Tibial artery (tissue), 4 donors: ENCODE data around the gene CACNA1E.

ENCODE experiments used
- DNase-seq, 2 donors: peaks; one replicate each; pipeline ENCODE4 v3.0.0-alpha.2; 2019
- H3K27ac ChIP-seq, 2 donors: fragments of 200-600 bp; sonication (generic) in 1 of 2; 1 replicate in 1 of 2; 2 replicates in 1 of 2; pipeline ENCODE4 v1.5.1; 2018 to 2019; ENCODE audit warnings: mild to moderate bottlenecking in 1 of 2
- H3K27me3 ChIP-seq, 2 donors: fragments of 200-600 bp; sonication (generic) in 1 of 2; one replicate each; pipeline versions ENCODE4 v1.5.1 to v1.6.0; 2016 to 2019
- H3K36me3 ChIP-seq, 3 donors: fragments of 200-600 bp; sonication (generic) in 2 of 3; one replicate each; pipeline ENCODE4 v1.5.1; 2016 to 2019; ENCODE audit warnings: mild to moderate bottlenecking in 2 of 3
- H3K4me1 ChIP-seq, 4 donors: fragments of 200-600 bp; sonication (generic) in 2 of 4; 1 replicate in 3 of 4; 2 replicates in 1 of 4; pipeline ENCODE4 v1.5.1; 2016 to 2019
- H3K4me3 ChIP-seq, 2 donors: fragments of 200-600 bp; sonication (generic) in 1 of 2; 1 replicate in 1 of 2; 2 replicates in 1 of 2; pipeline ENCODE4 v1.5.1; 2018 to 2019; ENCODE audit warnings: mild to moderate bottlenecking in 2 of 2
- H3K9me3 ChIP-seq, 3 donors: fragments of 200-600 bp; sonication (generic) in 1 of 3; one replicate each; pipeline ENCODE4 v1.5.1; 2016 to 2019
- intact Hi-C: fragments of 100-400 bp; cut with DNase I; formaldehyde crosslinking; loops from one replicate; pipeline ENCODE4 v1.15.0; 2023; ENCODE audit warnings: low total_unique reads
- TF ChIP-seq, protein P1 (sequence below), 2 experiments: fragments of 200-600 bp in 1 of 2; fragments of 450-650 bp in 1 of 2; IDR thresholded peaks; one replicate each; pipeline ENCODE4 v1.5.1; 2017 to 2019; ENCODE audit warnings: antibody characterized with exemption in 2 of 2, mild to moderate bottlenecking in 1 of 2, moderate library complexity in 1 of 2

CACNA1E gene

DNA sequence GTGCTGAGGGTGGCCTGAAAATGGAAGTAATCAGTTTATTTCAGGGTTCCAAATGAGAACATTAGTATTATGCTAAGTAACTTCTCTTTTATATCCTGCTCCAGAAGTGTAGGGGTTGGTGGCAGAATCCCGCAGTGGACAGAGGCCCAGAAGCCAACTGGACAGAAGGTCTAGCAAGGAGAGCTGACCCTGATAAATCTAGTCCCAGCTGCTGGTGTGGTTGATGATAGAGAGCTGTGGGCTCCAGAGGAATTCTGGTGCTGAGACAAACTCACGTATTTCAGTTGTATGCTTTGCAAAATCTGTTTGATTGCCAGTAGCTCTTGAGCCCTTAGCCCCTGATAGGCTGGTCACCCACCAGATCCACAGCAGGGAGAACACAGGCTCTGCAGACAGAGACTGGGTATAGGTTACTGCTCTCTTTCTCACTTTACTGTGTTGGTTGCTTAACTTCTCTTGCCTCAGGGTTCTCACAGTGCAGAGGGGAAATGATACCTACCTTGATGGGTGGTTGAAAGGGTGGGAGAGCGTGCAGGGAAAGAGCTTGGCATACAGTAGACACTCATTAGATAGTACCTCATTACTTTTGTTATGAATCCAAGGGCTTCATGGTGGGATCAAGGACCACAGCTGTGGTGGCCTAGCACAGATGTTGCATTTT, 29.6 kb upstream of the CACNA1E start:
- H3K27ac ChIP-seq, result no peak overlapping the region
- H3K36me3 ChIP-seq, result no peaks in the 10 kb centered on the region
- DNase-seq, result no peak
- TF ChIP-seq, protein P1, sequence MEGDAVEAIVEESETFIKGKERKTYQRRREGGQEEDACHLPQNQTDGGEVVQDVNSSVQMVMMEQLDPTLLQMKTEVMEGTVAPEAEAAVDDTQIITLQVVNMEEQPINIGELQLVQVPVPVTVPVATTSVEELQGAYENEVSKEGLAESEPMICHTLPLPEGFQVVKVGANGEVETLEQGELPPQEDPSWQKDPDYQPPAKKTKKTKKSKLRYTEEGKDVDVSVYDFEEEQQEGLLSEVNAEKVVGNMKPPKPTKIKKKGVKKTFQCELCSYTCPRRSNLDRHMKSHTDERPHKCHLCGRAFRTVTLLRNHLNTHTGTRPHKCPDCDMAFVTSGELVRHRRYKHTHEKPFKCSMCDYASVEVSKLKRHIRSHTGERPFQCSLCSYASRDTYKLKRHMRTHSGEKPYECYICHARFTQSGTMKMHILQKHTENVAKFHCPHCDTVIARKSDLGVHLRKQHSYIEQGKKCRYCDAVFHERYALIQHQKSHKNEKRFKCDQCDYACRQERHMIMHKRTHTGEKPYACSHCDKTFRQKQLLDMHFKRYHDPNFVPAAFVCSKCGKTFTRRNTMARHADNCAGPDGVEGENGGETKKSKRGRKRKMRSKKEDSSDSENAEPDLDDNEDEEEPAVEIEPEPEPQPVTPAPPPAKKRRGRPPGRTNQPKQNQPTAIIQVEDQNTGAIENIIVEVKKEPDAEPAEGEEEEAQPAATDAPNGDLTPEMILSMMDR (IDR thresholded peaks at IDR 0.05), result no peak
- H3K27me3 ChIP-seq, result no peaks in the 10 kb centered on the region
- H3K4me3 ChIP-seq, result no peak overlapping the region
- no peaks in the 10 kb centered on the region for H3K4me1 ChIP-seq
- no peaks in the 10 kb centered on the region for H3K9me3 ChIP-seq
- intact Hi-C loops, result no loop called here

- Histone ChIP-seq H3K4me1 (no peaks in the 10 kb centered on the region), H3K4me3 (no peak overlapping the region), H3K36me3 (no peaks in the 10 kb centered on the region), H3K9me3 (no peaks in the 10 kb centered on the region), H3K27ac (no peak overlapping the region), H3K27me3 (no peaks in the 10 kb centered on the region)
- DNase-seq, result no peak
- intact Hi-C loops, result no loop called here
- TF ChIP-seq, protein P1 (IDR thresholded peaks at IDR 0.05), result no peak
Measured at GRCh38 chr1:181456551-181456950, 26.8 kb upstream of the CACNA1E start.

GRCh38 chr1:181458419-181458818, 24.9 kb upstream of the CACNA1E start:
- Histone ChIP-seq H3K36me3 (no peaks in the 10 kb centered on the region), H3K4me3 (no peak overlapping the region), H3K4me1 (no peaks in the 10 kb centered on the region), H3K27me3 (no peaks in the 10 kb centered on the region), H3K9me3 (no peaks in the 10 kb centered on the region), H3K27ac (no peak overlapping the region)
- intact Hi-C loops, result no loop called here
- DNase-seq, result no peak
- TF ChIP-seq, protein P1 (IDR thresholded peaks at IDR 0.05), result no peak

DNA sequence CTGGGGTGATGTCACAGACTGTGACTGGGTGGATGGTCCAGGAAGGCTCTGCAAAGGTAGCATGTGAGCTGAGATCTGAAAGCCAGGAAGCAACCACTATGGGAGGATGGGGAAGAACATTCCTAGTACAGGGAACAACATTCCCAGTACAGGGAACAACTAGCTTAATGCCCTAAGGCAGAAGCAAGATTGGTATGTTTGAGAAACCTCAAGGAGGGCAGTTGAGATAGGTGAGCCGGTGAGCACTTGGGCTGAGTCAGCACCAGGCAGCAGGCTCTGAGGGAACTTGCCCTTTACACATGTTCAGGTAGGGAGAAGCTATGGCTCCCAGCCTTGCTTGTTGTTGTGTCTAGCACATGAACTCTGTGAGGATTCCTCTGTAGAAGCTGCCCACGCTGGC, 24.2 kb upstream of the CACNA1E start:
- Histone ChIP-seq H3K27me3 (no peaks in the 10 kb centered on the region), H3K9me3 (no peaks in the 10 kb centered on the region), H3K36me3 (no peaks in the 10 kb centered on the region), H3K27ac (no peak overlapping the region), H3K4me1 (no peaks in the 10 kb centered on the region), H3K4me3 (no peak overlapping the region)
- DNase-seq, result no peak
- TF ChIP-seq, protein P1 (IDR thresholded peaks at IDR 0.05), result no peak
- intact Hi-C loops, result no loop called here

- DNase-seq, result no peak
- intact Hi-C loops, result no loop called here
Measured at GRCh38 chr1:181469829-181470228, 13.5 kb upstream of the CACNA1E start.

More at GRCh38 chr1:181469829-181470228, 13.5 kb upstream of the CACNA1E start:
- Histone ChIP-seq H3K4me3 (no peak overlapping the region), H3K27me3 (peaks cover 0 to 3% of the 10 kb centered on the region in 2 donors), H3K4me1 (no peaks in the 10 kb centered on the region), H3K27ac (no peak overlapping the region), H3K9me3 (no peaks in the 10 kb centered on the region), H3K36me3 (no peaks in the 10 kb centered on the region)
- TF ChIP-seq, protein P1 (IDR thresholded peaks at IDR 0.05), result no peak
